ENCODE measurements around the gene MYRIP. TPM values are rescaled to one million over a fixed set of nuclear protein-coding genes. Genes with fewer than 3 reads are reported as not detected.
A peak's percentile ranks its signal among the peaks of the same experiment; 100 is the strongest.

MYRIP gene
- total RNA-seq, 1 donor, result under 0.01 TPM

- Histone ChIP-seq H3K9me3 (ENCODE audit: low read depth, low read length) (no peaks in the 10 kb centered on the region), H3K4me3 (ENCODE audit: insufficient read depth, low read length) (no peak overlapping the region), H3K27ac (ENCODE audit: low read depth, low read length) (peak overlapping the region; percentile 86), H3K36me3 (ENCODE audit: insufficient read depth, low read length) (no peaks in the 10 kb centered on the region), H3K4me1 (ENCODE audit: insufficient read depth, low read length) (peaks cover 29% of the 10 kb centered on the region), H3K27me3 (ENCODE audit: insufficient read depth, low read length) (no peaks in the 10 kb centered on the region), H4K20me1 (ENCODE audit: insufficient read depth, low read length) (no peaks in the 10 kb centered on the region), H2AFZ (ENCODE audit: low read length) (peak overlapping the region; percentile 84), H3K4me2 (ENCODE audit: insufficient read depth, low read length) (peak overlapping the region; percentile 41), H3K79me2 (ENCODE audit: insufficient read depth, low read length) (no peaks in the 10 kb centered on the region)
- DNase-seq (ENCODE audit: insufficient read length, low spot score, missing footprints), result peak; percentile 38
- no peak for TF ChIP-seq CTCF (IDR thresholded peaks at IDR 0.05; ENCODE audit: extremely low read depth, low read depth, low read length)
Measured at GRCh38 chr3:40044487-40044886, 235.1 kb downstream of the MYRIP start.

- H3K4me1 ChIP-seq (ENCODE audit: insufficient read depth, low read length), result peaks cover 29% of the 10 kb centered on the region
- no peak for TF ChIP-seq CTCF (IDR thresholded peaks at IDR 0.05; ENCODE audit: extremely low read depth, low read depth, low read length)
Measured at GRCh38 chr3:40045051-40045450, 235.6 kb downstream of the MYRIP start.

GRCh38 chr3:40046149-40046548 is 236.7 kb downstream of the MYRIP start:
- no peak overlapping the region for H3K4me3 ChIP-seq (ENCODE audit: insufficient read depth, low read length)
- no peak overlapping the region for H2AFZ ChIP-seq (ENCODE audit: low read length)
- no peaks in the 10 kb centered on the region for H4K20me1 ChIP-seq (ENCODE audit: insufficient read depth, low read length)
- DNase-seq (ENCODE audit: insufficient read length, low spot score, missing footprints), result no peak
- no peaks in the 10 kb centered on the region for H3K27me3 ChIP-seq (ENCODE audit: insufficient read depth, low read length)
- H3K4me1 ChIP-seq (ENCODE audit: insufficient read depth, low read length), result peaks cover 29% of the 10 kb centered on the region
- no peaks in the 10 kb centered on the region for H3K9me3 ChIP-seq (ENCODE audit: low read depth, low read length)
- H3K36me3 ChIP-seq (ENCODE audit: insufficient read depth, low read length), result no peaks in the 10 kb centered on the region
- H3K4me2 ChIP-seq (ENCODE audit: insufficient read depth, low read length), result no peak overlapping the region
- H3K79me2 ChIP-seq (ENCODE audit: insufficient read depth, low read length), result no peaks in the 10 kb centered on the region
- H3K27ac ChIP-seq (ENCODE audit: low read depth, low read length), result no peak overlapping the region
- no peak for TF ChIP-seq CTCF (IDR thresholded peaks at IDR 0.05; ENCODE audit: extremely low read depth, low read depth, low read length)

More at GRCh38 chr3:40045051-40045450, 235.6 kb downstream of the MYRIP start:
- Histone ChIP-seq H3K27ac (ENCODE audit: low read depth, low read length) (peak overlapping the region; percentile 86), H3K27me3 (ENCODE audit: insufficient read depth, low read length) (no peaks in the 10 kb centered on the region), H3K36me3 (ENCODE audit: insufficient read depth, low read length) (no peaks in the 10 kb centered on the region), H3K4me3 (ENCODE audit: insufficient read depth, low read length) (no peak overlapping the region), H4K20me1 (ENCODE audit: insufficient read depth, low read length) (no peaks in the 10 kb centered on the region), H3K4me2 (ENCODE audit: insufficient read depth, low read length) (peak overlapping the region; percentile 41), H3K79me2 (ENCODE audit: insufficient read depth, low read length) (no peaks in the 10 kb centered on the region), H2AFZ (ENCODE audit: low read length) (peak overlapping the region; percentile 84), H3K9me3 (ENCODE audit: low read depth, low read length) (no peaks in the 10 kb centered on the region)
- DNase-seq (ENCODE audit: insufficient read length, low spot score, missing footprints), result no peak

- no peak for DNase-seq (ENCODE audit: insufficient read length, low spot score, missing footprints)
Measured at GRCh38 chr3:40047406-40047805, 238.0 kb downstream of the MYRIP start.

More at GRCh38 chr3:40047406-40047805, 238.0 kb downstream of the MYRIP start:
- Histone ChIP-seq H2AFZ (ENCODE audit: low read length) (no peak overlapping the region), H3K4me2 (ENCODE audit: insufficient read depth, low read length) (no peak overlapping the region), H3K4me3 (ENCODE audit: insufficient read depth, low read length) (no peak overlapping the region), H3K79me2 (ENCODE audit: insufficient read depth, low read length) (no peaks in the 10 kb centered on the region), H3K27me3 (ENCODE audit: insufficient read depth, low read length) (no peaks in the 10 kb centered on the region), H3K4me1 (ENCODE audit: insufficient read depth, low read length) (peaks cover 29% of the 10 kb centered on the region), H3K9me3 (ENCODE audit: low read depth, low read length) (no peaks in the 10 kb centered on the region), H3K36me3 (ENCODE audit: insufficient read depth, low read length) (no peaks in the 10 kb centered on the region), H4K20me1 (ENCODE audit: insufficient read depth, low read length) (no peaks in the 10 kb centered on the region), H3K27ac (ENCODE audit: low read depth, low read length) (no peak overlapping the region)
- no peak for TF ChIP-seq CTCF (IDR thresholded peaks at IDR 0.05; ENCODE audit: extremely low read depth, low read depth, low read length)

Measured in osteoblast (primary cell).